NCI-H187 treated with DMSO at 0.1 percent for 48 hours (cell line): ENCODE measurements around the gene IARS1.

Source experiments
- DNase-seq: peaks from one replicate; lab custom pipeline; 2025; lab: John Stamatoyannopoulos, UW

The IARS1 gene

DNA sequence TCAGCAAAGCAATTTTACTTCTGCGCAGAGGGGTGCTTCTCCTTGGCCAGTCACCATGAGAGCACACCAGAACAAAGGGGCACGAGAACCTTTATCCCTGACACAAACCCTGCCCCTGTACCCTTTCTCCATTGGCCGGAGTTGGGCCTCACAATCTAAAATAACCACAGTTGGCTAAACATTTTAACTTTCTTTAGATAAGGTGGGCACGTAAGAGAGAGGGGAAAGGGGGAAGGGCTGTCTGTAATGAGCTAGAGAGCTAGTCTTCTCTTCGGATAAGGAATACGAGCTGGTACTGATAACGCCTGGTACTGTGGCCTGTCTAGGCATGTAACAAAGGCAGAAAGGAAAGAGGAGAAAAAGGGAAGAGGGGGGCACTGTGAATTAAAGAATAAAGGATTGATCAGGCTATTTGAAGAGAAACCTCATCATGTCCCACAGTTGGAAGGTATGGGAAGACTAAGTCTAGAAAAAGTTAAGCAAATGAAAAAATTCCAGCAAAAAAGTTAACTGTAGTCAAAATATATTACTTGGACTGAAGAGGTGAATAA lies 1.8 kb upstream of the IARS1 start:
- DNase-seq, result no peak

DNA sequence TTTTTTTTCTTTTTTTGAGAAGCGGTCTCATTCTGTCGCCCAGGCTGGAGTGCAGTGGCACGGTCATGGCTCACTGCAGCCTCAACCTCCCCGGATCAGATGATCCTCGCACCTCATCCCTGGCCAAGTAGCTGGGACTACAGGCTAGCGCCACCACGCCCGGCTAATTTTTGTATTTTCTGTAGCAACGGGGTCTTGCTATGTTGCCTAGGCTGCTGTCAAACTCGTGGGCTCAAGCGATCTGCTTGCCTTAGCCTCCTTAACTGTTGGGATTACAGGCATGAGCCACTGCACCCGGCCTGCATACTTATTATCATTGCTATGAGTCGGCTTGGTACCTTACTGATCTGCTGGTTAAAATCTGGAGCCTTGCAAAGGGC lies 790 bp upstream of the IARS1 start:
- no peak for DNase-seq

DNA sequence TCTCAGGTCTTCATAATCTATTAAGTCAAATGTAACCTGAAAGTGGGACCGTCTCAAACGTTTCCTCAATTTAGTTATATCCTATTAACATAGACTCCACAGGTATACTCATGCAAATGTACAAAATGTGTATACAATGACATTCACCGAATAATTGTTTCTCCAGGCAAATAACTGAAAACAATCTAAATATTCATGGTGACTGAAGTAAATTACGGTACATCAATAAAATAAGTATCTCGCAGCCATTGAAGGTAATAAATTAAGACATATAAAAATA lies 482 bp downstream of the IARS1 start:
- DNase-seq, result no peak

DNA sequence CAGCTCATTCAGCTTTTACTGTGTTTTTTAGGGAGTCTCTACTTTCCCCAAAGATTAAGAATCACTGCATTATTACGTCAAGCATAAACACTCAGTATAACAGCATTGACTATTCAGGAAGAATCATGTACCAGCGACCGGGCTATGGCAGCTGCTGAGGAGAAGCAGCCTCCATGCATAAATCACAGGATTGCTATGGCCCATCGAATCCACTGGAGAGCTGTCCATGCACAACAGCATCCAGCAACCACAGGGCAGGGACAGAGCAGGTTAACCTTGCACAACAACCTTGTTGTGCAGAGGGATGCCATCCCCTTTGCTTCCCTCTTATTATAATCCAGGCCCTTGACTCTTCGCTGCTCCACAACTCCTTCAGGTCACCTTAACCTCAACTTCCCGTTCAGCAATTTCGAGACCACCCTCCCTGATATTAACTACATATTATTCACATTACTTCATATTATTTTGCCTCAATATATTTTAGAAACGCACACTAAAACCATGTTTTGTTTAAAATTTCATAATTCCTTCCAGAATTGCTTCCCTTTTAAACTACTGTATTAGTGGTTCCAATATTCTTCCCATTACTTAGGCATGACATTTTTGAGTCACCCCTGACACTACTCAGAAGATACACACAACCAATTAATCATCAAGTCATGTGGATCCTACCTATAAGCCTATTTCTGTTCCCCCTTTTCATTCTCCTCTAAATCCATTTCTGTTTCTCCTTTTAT lies 991 bp downstream of the IARS1 start:
- no peak for DNase-seq

DNA sequence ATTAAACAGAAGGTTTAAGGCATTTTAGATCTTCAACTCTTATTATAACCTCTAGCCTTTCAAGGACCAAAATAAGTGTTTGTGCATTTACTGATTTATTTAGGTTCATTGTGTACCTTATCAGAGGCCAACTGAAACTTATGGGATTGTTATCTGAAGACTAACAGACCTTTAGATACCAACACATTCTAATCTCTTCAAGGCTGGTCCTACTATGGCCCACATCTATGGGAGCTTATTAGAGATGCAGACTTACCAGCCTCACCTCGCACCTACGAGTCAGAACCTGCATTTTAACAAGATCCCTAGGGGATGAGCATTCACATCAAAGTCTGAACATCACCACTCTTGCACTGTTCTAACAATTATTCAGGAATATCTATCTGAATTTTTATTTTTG lies 1.9 kb downstream of the IARS1 start:
- no peak for DNase-seq

DNA sequence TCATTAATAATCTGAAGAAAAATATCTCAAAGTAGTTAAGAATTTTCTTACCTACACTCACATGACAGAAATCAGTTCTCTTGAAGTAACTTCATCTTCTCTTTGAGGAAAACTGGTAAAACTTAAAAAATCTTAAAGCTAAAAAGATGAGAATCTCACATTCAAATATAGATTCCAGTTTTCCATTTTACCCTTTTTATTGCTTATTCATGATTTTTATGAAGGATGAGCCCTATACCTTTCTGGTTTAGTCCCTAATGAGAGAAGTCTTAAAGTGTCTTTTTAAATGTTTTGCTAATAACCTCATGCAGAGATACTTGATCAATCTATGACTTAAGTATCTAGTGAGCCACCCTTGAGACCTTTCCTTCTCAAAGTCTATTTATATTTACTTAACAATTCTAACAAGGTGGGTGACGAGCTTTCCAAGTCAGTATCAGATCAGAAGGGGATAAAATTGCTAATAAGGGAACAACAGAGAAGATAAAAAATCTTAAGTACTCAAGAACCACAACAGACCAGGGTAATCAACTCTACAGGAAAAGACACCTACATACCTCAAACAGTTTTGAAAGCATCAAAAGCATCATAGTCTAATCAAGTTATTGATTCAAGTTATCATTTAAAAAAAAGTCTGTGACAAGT lies 2.6 kb downstream of the IARS1 start:
- DNase-seq, result no peak

DNA sequence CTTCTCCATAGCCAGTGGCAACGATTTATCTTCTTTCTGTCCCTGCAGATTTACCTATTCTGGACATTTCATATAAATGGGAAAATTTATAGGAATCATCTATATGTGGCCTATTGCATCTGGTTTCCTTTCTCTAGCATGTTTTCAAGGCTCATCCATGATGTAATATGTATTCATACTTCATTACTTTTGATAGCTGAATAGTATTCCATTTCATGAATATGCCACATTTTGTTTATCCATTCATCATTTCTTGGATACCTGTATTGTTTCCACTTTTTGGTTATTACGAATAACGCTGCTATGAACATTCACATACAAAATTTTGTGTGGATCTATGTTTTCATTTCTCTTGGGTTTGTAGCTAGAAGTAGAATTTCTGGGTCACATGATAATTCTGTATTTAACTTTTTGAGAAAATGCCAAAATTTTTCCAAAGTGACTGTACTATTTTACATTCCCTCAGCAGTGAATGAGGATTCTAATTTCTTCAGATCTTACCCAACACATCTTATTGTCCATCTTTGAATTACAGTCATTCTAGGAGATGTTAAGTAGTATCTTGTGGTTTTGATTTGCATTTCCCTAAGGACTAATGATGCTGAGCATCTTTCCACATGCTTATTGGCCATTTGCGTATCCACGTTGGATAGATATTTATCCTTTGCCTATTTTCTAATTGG lies 3.6 kb downstream of the IARS1 start:
- DNase-seq, result no peak

DNA sequence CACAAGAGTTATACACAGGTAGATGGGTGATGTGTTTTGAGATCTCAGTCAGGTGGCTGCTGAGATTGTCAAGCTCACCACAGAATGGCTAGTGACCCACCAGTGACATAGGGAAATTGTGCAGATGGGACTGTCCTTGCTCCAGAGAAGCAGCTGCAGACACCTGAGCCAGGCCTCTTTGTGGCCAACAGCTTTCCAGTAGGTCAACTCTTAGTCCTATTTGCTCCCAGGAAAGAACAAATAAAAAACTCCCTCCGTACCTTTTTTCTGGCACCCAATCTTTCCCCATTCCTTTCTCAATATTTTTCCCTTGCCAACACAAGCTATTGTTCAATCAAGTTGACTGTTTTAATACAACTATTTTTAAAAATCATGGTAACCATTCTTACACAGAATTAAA lies 14.2 kb downstream of the IARS1 start:
- no peak for DNase-seq

DNA sequence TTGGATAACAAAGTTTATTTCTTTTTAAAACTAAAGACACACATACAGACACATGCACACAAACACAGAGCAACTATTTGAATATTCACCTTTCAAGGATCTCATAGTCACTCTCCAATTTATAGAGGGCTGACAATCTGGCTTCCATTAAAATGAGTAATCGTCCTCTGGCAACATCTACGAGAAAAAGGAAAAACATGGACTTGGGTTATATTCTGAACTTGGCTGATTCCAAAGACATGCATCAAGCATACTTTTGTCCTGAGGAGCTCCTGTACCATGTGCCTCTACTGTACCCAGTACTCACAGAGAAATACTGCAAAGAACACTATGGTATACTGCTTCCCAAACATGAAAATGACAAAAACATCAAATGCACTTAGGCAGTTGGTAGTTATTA lies 15.4 kb downstream of the IARS1 start:
- DNase-seq, result no peak

DNA sequence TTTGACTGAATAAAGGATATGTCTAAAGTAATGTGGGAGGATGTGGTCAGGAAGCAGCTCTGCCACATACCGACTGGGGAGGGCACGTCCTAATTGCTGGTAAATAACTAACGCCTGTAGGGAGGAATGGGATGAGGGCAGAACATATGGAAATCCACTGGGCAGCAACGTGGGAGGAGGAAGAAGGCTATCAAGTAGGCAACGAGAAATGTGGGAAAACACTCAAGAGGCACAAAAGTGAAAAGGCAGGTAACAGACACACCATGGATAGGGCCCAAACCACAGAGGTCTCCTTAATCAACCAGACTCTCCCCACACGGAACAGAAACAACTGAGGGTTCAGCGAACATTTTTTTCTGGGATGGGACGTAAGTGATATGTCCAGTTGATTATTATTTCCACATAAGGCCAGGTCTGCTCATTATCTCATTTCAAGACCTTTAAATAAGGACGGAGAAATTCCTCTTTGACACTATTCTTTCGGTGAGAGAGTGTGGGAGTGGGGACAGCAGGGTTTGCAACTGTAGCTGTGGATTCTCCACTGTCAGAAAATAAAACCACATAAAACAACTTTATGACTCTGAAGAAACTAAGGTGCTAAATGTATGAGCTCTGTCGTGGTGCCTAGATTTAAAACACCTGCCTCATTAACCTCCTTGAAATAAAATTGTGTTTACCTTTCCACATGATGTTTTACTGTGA lies 17.0 kb downstream of the IARS1 start:
- DNase-seq, result no peak

DNA sequence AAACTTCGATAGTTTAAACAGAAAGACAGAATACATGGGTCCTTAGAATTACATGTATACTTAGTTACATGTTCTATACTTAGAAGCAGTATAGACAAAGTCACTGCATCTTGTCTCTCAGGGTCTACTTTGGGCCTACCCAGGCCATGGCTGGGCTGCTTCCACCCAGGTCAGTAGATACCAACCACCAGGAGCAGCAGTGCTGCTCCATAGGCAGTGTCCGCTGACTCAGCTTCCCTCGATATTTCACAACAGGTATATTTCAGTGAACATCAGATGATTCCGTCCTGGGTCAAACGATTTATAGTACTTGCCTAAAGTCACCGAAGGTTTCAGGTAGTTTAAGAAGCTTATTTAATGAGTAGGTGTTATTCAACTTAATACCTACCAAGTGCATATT lies 18.0 kb downstream of the IARS1 start:
- no peak for DNase-seq

DNA sequence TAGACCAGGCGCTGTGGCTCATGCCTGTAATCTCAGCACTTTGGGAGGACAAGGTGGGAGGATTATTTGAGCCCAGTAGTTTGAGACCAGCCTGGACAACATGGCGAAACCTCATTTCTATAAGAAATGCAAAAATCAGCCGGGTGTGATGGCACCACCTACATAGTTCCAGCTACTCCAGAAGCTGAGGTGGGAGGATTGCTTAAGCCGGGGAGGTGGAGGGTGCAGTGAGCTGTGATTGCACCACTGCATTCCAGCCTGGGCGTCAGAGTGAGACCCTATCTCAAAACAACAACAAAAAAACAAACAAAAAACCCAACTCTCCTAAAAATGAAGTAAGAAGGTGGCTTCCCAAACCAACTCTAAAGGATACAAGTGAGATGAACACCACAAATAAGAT lies 23.0 kb downstream of the IARS1 start:
- no peak for DNase-seq

DNA sequence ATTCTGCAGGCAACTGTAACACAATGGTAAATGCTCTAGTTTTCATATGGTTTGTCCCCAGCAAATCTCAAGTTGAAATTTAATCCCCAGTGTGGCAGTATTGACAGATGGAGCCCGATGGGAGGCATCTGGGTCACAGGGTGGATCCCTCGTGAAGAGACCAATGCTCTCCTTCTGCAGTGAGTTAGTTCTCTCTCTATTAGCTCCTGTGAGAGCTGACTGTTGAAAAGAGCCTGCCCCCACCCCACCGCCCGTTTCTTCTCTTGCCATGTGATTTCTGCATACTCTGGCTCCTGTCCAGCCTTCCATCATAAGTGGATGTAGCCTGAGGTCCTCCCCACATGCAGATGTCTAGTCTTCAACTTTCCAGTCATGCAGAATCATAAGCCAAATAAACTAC lies 27.0 kb downstream of the IARS1 start:
- no peak for DNase-seq

DNA sequence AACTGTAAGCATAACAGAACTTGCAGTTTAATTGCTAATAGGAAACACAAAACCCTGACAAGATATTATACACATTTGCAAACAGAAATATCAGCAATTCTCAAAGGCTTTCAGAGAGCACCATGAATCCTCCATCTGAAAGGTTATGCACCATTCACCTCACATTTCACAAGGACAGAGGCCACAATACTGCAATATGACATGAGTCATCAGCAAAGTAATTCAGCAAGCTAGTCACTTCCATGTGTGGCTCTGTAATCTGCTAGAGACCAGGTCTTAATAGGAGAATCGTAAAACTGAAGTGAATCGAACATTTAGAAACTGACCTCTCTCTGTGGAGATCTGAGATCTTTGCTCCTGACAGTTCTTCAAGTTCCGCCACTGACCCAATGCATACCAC lies 28.3 kb downstream of the IARS1 start:
- no peak for DNase-seq

DNA sequence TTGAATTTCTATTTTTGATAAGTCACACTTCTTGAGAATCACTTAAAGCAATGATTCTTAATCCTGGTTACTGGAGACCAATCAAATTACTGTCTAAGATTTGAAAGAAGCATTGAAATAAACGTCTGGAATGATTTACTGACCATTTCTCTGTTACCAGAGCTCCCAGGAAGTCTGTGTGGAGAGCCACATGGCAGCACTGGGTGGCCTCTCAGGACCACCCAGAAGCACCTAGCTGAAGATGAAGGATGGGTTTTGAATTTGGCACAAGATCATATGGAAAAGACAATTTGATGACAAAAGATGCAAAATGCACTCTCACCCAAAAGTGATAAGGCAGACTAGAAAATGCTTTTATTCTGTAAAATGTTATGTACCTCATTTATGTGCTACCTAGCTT lies 30.4 kb downstream of the IARS1 start:
- no peak for DNase-seq

DNA sequence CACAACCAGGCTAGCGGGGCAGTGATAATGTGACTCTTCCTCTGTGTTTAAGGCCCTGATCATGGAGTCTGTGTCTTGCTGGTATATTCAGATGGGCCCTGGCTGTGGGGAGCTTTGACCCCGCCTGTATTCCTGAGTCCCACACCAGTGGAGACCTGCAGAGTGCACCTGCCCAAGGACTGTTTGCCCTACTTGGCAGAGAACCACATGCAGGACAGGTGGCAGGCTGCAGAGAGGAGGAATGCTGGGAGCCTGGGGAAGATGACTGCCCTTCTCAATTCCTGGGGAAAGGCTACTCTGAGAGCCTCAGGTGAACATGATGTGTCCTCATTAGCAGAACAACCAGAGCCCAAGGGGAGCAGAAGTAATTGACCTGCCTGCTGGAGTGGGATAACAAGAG lies 36.2 kb downstream of the IARS1 start:
- no peak for DNase-seq

DNA sequence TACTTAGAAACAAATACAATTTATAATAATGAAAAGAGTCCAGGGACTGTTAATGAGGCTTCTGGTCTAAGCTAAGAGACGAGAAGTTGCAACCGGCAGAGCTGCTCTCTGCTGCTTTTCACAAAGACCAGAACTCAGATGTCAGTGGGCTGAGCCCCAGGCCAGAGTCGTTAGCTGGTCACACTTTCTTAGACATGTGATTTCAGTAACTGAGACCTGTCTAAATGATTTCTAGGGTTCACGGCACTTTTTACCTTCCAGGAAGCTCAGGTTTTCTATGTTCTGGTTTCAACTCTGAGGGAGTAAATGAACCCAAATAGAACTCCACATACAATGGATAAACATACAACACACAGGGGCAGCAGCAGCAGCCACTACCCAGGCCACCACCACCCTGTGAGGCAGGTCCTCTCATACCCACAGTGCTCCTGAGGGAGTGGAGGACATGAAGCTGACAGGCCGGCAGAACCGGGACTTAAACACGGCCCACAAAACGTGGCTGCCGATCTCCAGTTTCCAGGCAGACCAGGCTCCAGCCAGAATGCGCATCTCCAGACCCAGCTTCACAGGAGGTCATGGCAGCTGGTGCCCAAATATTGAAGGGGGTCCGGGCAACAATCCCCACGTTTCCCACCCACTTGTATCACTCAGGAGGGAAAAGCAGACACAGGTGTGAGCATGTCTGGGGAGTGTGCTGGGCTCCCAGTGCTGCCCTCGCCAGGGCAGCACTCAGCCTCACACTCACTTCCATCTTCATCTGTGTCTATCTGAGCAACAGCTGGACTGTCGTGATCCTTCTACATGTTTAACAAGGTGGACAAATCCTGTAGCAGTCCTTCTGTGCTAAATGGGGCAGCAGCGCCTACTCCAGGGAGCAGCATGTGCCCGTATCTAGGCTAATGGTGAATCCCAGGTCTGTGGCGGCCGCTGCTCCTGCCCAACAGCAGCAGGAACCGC lies 38.8 kb downstream of the IARS1 start:
- no peak for DNase-seq

DNA sequence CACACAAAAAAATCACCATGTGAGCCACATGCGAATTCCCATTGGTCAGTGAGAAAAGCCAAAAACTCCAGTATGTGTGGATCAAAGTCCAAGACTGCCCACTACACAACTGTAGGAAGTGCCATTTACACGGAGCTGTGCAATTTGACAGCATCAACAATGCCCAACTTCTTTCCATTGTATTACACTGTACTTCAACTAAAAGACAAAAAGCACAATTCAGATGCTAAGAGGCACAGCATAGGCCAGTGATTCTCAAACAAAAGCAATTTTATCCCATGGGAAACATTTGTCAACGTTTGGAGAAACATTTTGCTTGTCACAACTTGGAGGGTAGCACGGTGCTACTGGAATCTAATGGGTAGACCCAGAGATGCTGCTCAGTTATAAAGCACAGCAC lies 39.8 kb downstream of the IARS1 start:
- no peak for DNase-seq

DNA sequence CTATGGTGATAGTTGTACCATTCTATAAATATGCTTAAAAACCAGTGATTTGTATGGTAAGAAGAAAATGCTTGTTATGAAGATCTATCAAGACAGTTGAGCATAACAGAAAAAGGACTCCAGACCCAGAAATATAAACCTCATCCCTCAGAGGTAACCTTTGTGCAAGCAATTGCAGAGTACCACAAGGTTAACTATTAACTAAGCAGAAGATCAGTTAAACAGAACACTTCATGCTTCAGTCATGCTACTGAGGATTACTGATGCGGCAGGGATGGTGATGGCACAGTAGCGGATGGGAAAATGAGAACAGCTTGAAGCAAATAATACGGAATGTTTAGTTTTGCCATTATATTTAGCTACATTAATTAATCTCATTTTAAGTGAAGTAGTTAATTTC lies 45.5 kb downstream of the IARS1 start:
- no peak for DNase-seq

DNA sequence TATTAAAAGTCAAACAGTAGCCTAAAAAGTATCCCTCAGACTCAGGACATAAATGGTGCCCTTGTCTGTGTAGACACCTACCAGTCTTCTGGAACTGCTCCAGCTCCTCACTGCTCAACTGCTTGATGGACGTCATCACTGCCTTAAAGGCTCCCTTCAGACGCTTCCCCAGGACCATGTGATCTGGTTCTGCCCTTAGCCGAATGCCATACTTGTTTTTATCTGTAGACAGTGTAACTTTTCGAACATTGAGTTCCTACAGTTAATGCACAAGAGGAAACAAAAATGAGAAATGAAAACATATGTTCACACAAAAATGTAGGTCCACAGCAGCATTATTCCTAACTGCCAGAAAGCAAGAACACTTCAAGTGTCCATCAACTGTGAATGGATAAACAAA lies 46.2 kb downstream of the IARS1 start:
- no peak for DNase-seq

DNA sequence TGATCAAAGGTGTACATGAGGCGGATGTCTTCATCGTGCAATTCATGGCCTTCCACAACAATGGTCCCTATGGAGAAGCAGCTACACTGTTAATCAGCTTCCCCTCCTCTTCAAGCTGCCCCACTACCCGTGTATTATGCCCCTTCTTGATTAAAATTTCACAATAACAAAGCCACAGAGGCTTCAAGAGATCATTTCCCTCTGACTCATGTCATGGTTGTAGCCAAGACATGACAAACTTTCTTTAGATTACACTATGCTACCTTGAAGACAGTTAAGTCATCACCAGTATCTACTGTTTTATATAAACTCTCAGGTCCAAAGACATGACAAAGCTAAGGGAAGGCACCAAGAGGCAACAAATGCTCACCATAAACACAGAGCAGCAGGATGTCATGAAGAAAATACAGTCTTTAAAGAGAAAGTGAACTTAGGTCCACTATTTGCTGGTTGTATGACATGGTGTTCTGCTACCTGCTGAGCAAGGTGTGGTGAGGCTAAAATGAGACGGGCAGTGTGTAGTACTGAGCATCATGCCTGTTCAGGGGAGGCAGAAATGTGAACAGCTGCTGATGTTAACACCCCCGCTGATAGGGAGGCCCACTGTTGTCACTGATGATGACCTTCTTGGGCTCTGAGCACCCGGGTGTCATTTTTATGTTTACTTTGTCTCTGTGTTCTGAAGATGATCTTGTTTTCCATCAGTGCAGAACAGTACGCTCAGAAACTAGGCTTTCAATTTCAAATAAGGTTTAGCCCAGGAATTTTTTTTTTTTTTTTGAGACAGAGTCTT lies 48.3 kb downstream of the IARS1 start:
- DNase-seq, result no peak
